ENCODE measurements around the gene MCF2L2. TPM values are rescaled to one million over a fixed set of nuclear protein-coding genes. Genes with fewer than 3 reads are reported as not detected.

Gene MCF2L2
- polyA plus RNA-seq, 1 donor from 2014 or later: 9.3 TPM

DNA sequence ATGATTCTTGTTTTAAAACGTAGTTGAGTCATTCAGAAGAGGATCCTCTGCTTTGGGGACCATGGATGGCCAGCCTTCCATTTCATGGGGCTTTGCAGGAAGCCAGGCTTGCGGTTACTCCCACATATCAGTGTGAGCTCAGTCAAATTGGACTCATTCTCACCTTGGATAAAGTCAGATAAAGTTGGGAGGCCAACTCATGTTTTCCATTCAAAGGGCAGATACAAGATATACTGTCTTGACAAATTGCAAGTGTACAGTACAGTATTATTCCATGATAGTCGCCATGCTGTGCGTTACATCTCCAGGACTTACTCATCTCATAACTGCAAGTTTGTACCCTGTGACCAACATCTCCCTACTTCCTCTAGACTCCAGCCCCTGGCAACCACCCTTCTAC is 200.8 kb downstream of the MCF2L2 start:
- H3K27me3 ChIP-seq (ENCODE audit: insufficient read depth, low read depth, low read length): no peaks in the 10 kb centered on the region
- no peak overlapping the region for H3K4me2 ChIP-seq (ENCODE audit: low read length)
- no peak overlapping the region for H3K9ac ChIP-seq (ENCODE audit: low read length)
- no peak overlapping the region for H2AFZ ChIP-seq (ENCODE audit: low read depth, low read length)
- no peaks in the 10 kb centered on the region for H3F3A ChIP-seq (ENCODE audit: insufficient read depth, low read length, poor library complexity, severe bottlenecking)
- TF ChIP-seq EP300 (conservative IDR thresholded peaks at IDR 0.05; ENCODE audit: poor library complexity, severe bottlenecking) (no peak), REST (IDR thresholded peaks at IDR 0.05; ENCODE audit: borderline replicate concordance) (no peak), RAD21 (conservative IDR thresholded peaks at IDR 0.05) (no peak), CTCF (IDR thresholded peaks at IDR 0.05; ENCODE audit: poor library complexity, severe bottlenecking) (no peak), EZH2 (IDR thresholded peaks at IDR 0.05; ENCODE audit: borderline replicate concordance, insufficient read depth, low read length, poor library complexity, severe bottlenecking) (no peak), SMC3 (conservative IDR thresholded peaks at IDR 0.05; ENCODE audit: poor library complexity) (no peak), POLR2AphosphoS5 (IDR thresholded peaks at IDR 0.05) (no peak), TAF1 (IDR thresholded peaks at IDR 0.05; ENCODE audit: low read depth) (no peak), MXI1 (conservative IDR thresholded peaks at IDR 0.05; ENCODE audit: poor library complexity, severe bottlenecking) (no peak)
- H4K20me1 ChIP-seq (ENCODE audit: insufficient read depth): no peaks in the 10 kb centered on the region
- no peaks in the 10 kb centered on the region for H3K79me2 ChIP-seq (replicated peaks; ENCODE audit: insufficient read depth, low read length)
- no peaks in the 10 kb centered on the region for H3K36me3 ChIP-seq (ENCODE audit: insufficient read depth, low read length)
- H3K9me3 ChIP-seq (ENCODE audit: low read length): no peaks in the 10 kb centered on the region
- no peak overlapping the region for H3K4me3 ChIP-seq (ENCODE audit: low read length)
- H3K27ac ChIP-seq (ENCODE audit: low read length): no peak overlapping the region
- no peaks in the 10 kb centered on the region for H3K9me2 ChIP-seq (ENCODE audit: insufficient read depth, low read length)

DNA sequence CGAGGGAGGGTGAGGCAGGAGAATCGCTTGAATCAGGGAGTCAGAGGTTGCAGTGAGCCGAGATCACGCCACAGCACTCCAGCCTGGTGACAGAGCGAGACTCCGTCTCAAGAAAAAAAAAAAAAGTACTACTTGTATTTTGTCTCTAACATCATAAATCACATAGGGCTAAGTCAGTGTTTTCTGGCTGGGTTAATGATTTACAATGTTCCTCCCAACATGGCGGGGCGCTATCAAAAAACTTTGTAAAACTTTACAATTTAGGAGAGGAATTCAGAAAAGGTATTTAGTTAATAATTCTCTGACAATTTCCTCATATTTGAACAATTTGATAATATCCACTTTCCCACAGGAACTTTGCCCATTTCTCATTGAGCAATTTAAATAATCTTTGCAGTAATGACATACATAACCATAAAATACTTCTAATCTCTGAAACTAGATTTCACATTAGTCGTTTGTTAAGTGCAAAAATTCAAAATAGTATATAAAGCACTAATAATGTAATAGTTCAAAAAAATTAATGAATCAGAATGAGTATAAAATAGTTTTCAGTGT is 202.0 kb downstream of the MCF2L2 start:
- Histone ChIP-seq H3K27ac (ENCODE audit: low read length) (no peak overlapping the region), H2AFZ (ENCODE audit: low read depth, low read length) (no peak overlapping the region), H3K4me2 (ENCODE audit: low read length) (no peak overlapping the region), H3K9me3 (ENCODE audit: low read length) (no peaks in the 10 kb centered on the region), H3K79me2 (replicated peaks; ENCODE audit: insufficient read depth, low read length) (no peaks in the 10 kb centered on the region), H3K9ac (ENCODE audit: low read length) (no peak overlapping the region), H3K4me3 (ENCODE audit: low read length) (no peak overlapping the region), H4K20me1 (ENCODE audit: insufficient read depth) (no peaks in the 10 kb centered on the region), H3F3A (ENCODE audit: insufficient read depth, low read length, poor library complexity, severe bottlenecking) (no peaks in the 10 kb centered on the region), H3K27me3 (ENCODE audit: insufficient read depth, low read depth, low read length) (no peaks in the 10 kb centered on the region), H3K9me2 (ENCODE audit: insufficient read depth, low read length) (no peaks in the 10 kb centered on the region), H3K36me3 (ENCODE audit: insufficient read depth, low read length) (no peaks in the 10 kb centered on the region)
- TF ChIP-seq CTCF (IDR thresholded peaks at IDR 0.05; ENCODE audit: poor library complexity, severe bottlenecking): no peak
- TF ChIP-seq SMC3 (conservative IDR thresholded peaks at IDR 0.05; ENCODE audit: poor library complexity): no peak
- no peak for TF ChIP-seq EP300 (conservative IDR thresholded peaks at IDR 0.05; ENCODE audit: poor library complexity, severe bottlenecking)
- no peak for TF ChIP-seq REST (IDR thresholded peaks at IDR 0.05; ENCODE audit: borderline replicate concordance)
- TF ChIP-seq MXI1 (conservative IDR thresholded peaks at IDR 0.05; ENCODE audit: poor library complexity, severe bottlenecking): no peak
- TF ChIP-seq RAD21 (conservative IDR thresholded peaks at IDR 0.05): no peak
- TF ChIP-seq POLR2AphosphoS5 (IDR thresholded peaks at IDR 0.05): no peak
- no peak for TF ChIP-seq EZH2 (IDR thresholded peaks at IDR 0.05; ENCODE audit: borderline replicate concordance, insufficient read depth, low read length, poor library complexity, severe bottlenecking)
- TF ChIP-seq TAF1 (IDR thresholded peaks at IDR 0.05; ENCODE audit: low read depth): no peak
